Ishikawa (cell line): Measurements from ENCODE around the gene ZNF366.

ENCODE experiments used
- CEBPB ChIP-seq: IDR thresholded peaks from 2 replicates; pipeline ENCODE4 v1.6.1; 2012
- EP300 ChIP-seq: IDR thresholded peaks from 2 replicates; pipeline ENCODE4 v1.6.1; 2012; ENCODE audit warnings: borderline replicate concordance
- REST ChIP-seq: IDR thresholded peaks from 2 replicates; pipeline ENCODE4 v1.6.1; 2012; ENCODE audit warnings: low read depth, mild to moderate bottlenecking
- TAF1 ChIP-seq: IDR thresholded peaks from 2 replicates; pipeline ENCODE4 v1.6.1; 2012; ENCODE audit warnings: low read depth, mild to moderate bottlenecking
- TCF12 ChIP-seq: IDR thresholded peaks from 2 replicates; pipeline ENCODE4 v1.6.1; 2012; ENCODE audit warnings: low read depth
- TEAD4 ChIP-seq: IDR thresholded peaks from 2 replicates; pipeline ENCODE4 v1.6.1; 2012
- YY1 ChIP-seq: IDR thresholded peaks from 2 replicates; pipeline ENCODE4 v1.6.1; 2012; ENCODE audit warnings: low read depth

- TF ChIP-seq TAF1, result no peak
- TF ChIP-seq YY1, result no peak
- no peak for TF ChIP-seq REST
- TF ChIP-seq CEBPB, result no peak
- no peak for TF ChIP-seq TEAD4
- no peak for TF ChIP-seq TCF12
- no peak for TF ChIP-seq EP300
These were observed 99.1 kb downstream of the ZNF366 start for GRCh38 chr5:72408127-72408526.
